NCI-H748 (cell line): Measurements from ENCODE around the gene NR3C1.

ENCODE experiments used
- DNase-seq: peaks from one replicate; lab custom pipeline; 2025; ENCODE audit not compliant: unreplicated experiment; lab: John Stamatoyannopoulos, UW

NR3C1 gene

GRCh38 chr5:143399616-143400540 is 3.6 kb downstream of the NR3C1 start:
- DNase-seq = no peak

- DNase-seq = no peak
These were observed 4.8 kb downstream of the NR3C1 start for GRCh38 chr5:143398451-143399237.

- DNase-seq = no peak
These were observed 5.5 kb downstream of the NR3C1 start for GRCh38 chr5:143398053-143398355.

- no peak for DNase-seq
These were observed 6.0 kb downstream of the NR3C1 start for GRCh38 chr5:143397302-143398052.

- no peak for DNase-seq
These were observed 7.0 kb downstream of the NR3C1 start for GRCh38 chr5:143396353-143396940.

GRCh38 chr5:143395638-143396352 is 7.7 kb downstream of the NR3C1 start:
- no peak for DNase-seq

GRCh38 chr5:143393524-143393923 is 10.0 kb downstream of the NR3C1 start:
- DNase-seq = no peak

GRCh38 chr5:143390941-143391340 is 12.5 kb downstream of the NR3C1 start:
- no peak for DNase-seq

- DNase-seq = no peak
These were observed 13.2 kb downstream of the NR3C1 start for GRCh38 chr5:143390258-143390657.

GRCh38 chr5:143386725-143387124 is 16.8 kb downstream of the NR3C1 start:
- no peak for DNase-seq

- no peak for DNase-seq
These were observed 18.4 kb downstream of the NR3C1 start for GRCh38 chr5:143384865-143385657.

- no peak for DNase-seq
These were observed 19.5 kb downstream of the NR3C1 start for GRCh38 chr5:143383988-143384387.

- DNase-seq = no peak
These were observed 23.9 kb downstream of the NR3C1 start for GRCh38 chr5:143379606-143380005.

GRCh38 chr5:143376911-143377813 is 26.3 kb downstream of the NR3C1 start:
- DNase-seq = no peak

GRCh38 chr5:143376195-143376779 is 27.2 kb downstream of the NR3C1 start:
- no peak for DNase-seq

GRCh38 chr5:143374496-143375217 is 28.8 kb downstream of the NR3C1 start:
- no peak for DNase-seq

- DNase-seq = no peak
These were observed 30.4 kb downstream of the NR3C1 start for GRCh38 chr5:143373076-143373475.
